Suprapubic skin (tissue), 4 donors: ENCODE data around the gene VKORC1. TPM values are rescaled to one million over a fixed set of nuclear protein-coding genes. Genes with fewer than 3 reads are reported as not detected.
"Not testable (repeated sequence)": the region's sequence is repeated elsewhere in the genome, so short reads cannot be mapped to it uniquely, and the experiment has no call there.

Experiments
- DNase-seq, 2 donors: peaks; one replicate each; pipeline ENCODE4 v3.0.0-alpha.2; 2019; ENCODE audit warnings: low spot score in 2 of 2
- H3K27ac ChIP-seq: fragments of 200-600 bp; sonication (generic); one replicate; pipeline ENCODE4 v1.5.1; 2019
- H3K27me3 ChIP-seq: fragments of 200-600 bp; sonication (generic); one replicate; pipeline ENCODE4 v1.5.1; 2019
- H3K36me3 ChIP-seq: fragments of 200-600 bp; sonication (generic); one replicate; pipeline ENCODE4 v1.5.1; 2019
- H3K4me1 ChIP-seq: fragments of 200-600 bp; sonication (generic); one replicate; pipeline ENCODE4 v1.5.1; 2019
- H3K4me3 ChIP-seq: fragments of 200-600 bp; sonication (generic); one replicate; pipeline ENCODE4 v1.5.1; 2019; ENCODE audit warnings: mild to moderate bottlenecking
- H3K9me3 ChIP-seq: fragments of 200-600 bp; sonication (generic); one replicate; pipeline ENCODE4 v1.5.1; 2019
- EP300 ChIP-seq: sonication (generic); formaldehyde crosslinking; IDR thresholded peaks from one replicate; pipeline ENCODE4 v1.6.1; 2017; ENCODE audit warnings: antibody characterized with exemption
- POLR2A ChIP-seq, 2 donors: fragments of 450-650 bp; IDR thresholded peaks; one replicate each; pipeline ENCODE4 v1.6.1; 2017; ENCODE audit warnings: antibody characterized with exemption in 2 of 2, mild to moderate bottlenecking in 2 of 2, moderate library complexity in 2 of 2
- POLR2AphosphoS5 ChIP-seq, 3 donors: sonication (generic); formaldehyde crosslinking; IDR thresholded peaks; one replicate each; pipeline ENCODE4 v1.6.1; 2017; ENCODE audit warnings: antibody characterized with exemption in 3 of 3
- WGBS: methylation state at CpG from one replicate; pipeline ENCODE4 v1.1.5; 2018; 5-methylcytosine and 5-hydroxymethylcytosine counted together
- total RNA-seq, 4 donors: library from RNA; depleted of rRNA; stranded (reverse); fragments of >200 nt; gene quantifications; one replicate each; pipeline ENCODE4 v1.1.0, GENCODE V29; 2016
- TF ChIP-seq, protein P1 (sequence below), 2 donors: fragments of 200-600 bp in 1 of 2; fragments of 450-650 bp in 1 of 2; sonication (generic) in 1 of 2; IDR thresholded peaks; one replicate each; pipeline ENCODE4 v1.5.1; 2016 to 2019; ENCODE audit warnings: antibody characterized with exemption in 2 of 2, mild to moderate bottlenecking in 1 of 2, moderate library complexity in 1 of 2

VKORC1 gene
- total RNA-seq, 4 donors from 2014 or later: 53.8 to 79.3 (median 68.0) TPM

GRCh38 chr16:31138621-31139578 is 44.3 kb upstream of the VKORC1 start:
- TF ChIP-seq POLR2AphosphoS5 (IDR thresholded peaks at IDR 0.05): no peak
- peak overlapping the region; percentile 61 for H3K27ac ChIP-seq
- WGBS: 45% methylated on average over 20 of the region's 27 CpGs
- H3K4me3 ChIP-seq: no peak overlapping the region
- DNase-seq: no peak
- peaks cover 60% of the 10 kb centered on the region for H3K4me1 ChIP-seq
- no peaks in the 10 kb centered on the region for H3K9me3 ChIP-seq
- H3K36me3 ChIP-seq: no peaks in the 10 kb centered on the region
- H3K27me3 ChIP-seq: no peaks in the 10 kb centered on the region

DNA sequence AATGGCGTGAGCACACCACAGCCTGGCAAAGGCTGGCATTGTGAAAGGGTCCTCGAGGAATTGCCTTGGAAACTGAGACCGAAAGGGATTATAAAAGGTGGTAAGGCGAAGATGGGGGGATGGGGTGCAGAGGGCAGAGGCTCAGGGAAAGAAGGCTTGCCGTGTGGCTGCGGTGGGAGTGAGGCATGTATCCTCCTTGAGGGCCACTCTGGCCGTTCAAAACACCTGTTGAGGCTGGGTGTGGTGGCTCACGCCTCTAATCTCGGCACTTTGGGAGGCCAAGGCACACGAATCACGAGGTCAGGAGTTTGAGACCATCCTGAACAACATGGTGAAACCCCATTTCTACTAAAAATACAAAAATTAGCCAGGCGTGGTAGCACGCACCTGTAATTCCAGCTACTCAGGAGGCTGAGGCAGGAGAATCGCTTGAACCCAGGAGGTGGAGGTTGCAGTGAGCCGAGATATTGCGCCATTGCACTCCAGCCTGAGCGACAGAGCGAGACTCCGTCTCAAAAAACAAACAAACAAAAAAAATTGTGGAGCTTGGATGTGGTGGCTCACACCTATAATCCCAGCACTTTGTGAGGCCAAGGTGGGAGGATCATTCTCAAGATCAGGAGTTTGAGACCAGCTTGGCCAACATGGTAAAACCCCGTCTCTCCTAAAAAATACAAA is 42.4 kb upstream of the VKORC1 start:
- H3K9me3 ChIP-seq, H3K27ac ChIP-seq, DNase-seq, H3K4me3 ChIP-seq, H3K27me3 ChIP-seq, H3K36me3 ChIP-seq: not testable (repeated sequence)
- 92% methylated on average over 20 of the region's 20 CpGs for WGBS
- peaks cover 69% of the 10 kb centered on the region for H3K4me1 ChIP-seq

DNA sequence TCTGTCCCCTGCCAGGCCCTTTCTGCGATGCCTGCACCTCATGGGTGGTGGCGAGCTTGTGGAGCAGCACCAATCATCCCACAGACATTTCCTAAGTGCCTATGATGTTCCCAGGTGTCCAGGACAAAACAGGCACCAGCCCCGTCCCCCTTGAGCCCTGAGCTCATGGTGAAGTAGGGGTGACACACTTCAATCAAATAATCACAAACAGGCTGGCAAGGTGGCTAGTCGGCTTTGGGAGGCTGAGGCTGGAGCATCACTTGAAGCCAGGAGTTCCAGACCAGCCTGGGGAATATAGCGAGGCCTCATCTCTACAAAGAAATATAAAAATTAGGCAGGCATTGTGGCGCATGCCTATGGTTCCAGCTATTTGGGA is 41.7 kb upstream of the VKORC1 start:
- Histone ChIP-seq H3K27me3 (no peaks in the 10 kb centered on the region), H3K9me3 (no peaks in the 10 kb centered on the region), H3K27ac (no peak overlapping the region), H3K4me1 (peaks cover 69% of the 10 kb centered on the region), H3K4me3 (no peak overlapping the region), H3K36me3 (peaks cover 11% of the 10 kb centered on the region)
- TF ChIP-seq, protein P1, sequence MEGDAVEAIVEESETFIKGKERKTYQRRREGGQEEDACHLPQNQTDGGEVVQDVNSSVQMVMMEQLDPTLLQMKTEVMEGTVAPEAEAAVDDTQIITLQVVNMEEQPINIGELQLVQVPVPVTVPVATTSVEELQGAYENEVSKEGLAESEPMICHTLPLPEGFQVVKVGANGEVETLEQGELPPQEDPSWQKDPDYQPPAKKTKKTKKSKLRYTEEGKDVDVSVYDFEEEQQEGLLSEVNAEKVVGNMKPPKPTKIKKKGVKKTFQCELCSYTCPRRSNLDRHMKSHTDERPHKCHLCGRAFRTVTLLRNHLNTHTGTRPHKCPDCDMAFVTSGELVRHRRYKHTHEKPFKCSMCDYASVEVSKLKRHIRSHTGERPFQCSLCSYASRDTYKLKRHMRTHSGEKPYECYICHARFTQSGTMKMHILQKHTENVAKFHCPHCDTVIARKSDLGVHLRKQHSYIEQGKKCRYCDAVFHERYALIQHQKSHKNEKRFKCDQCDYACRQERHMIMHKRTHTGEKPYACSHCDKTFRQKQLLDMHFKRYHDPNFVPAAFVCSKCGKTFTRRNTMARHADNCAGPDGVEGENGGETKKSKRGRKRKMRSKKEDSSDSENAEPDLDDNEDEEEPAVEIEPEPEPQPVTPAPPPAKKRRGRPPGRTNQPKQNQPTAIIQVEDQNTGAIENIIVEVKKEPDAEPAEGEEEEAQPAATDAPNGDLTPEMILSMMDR (IDR thresholded peaks at IDR 0.05): no peak
- no peak for TF ChIP-seq POLR2A (IDR thresholded peaks at IDR 0.05)
- TF ChIP-seq EP300: no peak
- TF ChIP-seq POLR2AphosphoS5 (IDR thresholded peaks at IDR 0.05): no peak
- no peak for DNase-seq
- WGBS: 73% methylated on average over 6 of the region's 6 CpGs

DNA sequence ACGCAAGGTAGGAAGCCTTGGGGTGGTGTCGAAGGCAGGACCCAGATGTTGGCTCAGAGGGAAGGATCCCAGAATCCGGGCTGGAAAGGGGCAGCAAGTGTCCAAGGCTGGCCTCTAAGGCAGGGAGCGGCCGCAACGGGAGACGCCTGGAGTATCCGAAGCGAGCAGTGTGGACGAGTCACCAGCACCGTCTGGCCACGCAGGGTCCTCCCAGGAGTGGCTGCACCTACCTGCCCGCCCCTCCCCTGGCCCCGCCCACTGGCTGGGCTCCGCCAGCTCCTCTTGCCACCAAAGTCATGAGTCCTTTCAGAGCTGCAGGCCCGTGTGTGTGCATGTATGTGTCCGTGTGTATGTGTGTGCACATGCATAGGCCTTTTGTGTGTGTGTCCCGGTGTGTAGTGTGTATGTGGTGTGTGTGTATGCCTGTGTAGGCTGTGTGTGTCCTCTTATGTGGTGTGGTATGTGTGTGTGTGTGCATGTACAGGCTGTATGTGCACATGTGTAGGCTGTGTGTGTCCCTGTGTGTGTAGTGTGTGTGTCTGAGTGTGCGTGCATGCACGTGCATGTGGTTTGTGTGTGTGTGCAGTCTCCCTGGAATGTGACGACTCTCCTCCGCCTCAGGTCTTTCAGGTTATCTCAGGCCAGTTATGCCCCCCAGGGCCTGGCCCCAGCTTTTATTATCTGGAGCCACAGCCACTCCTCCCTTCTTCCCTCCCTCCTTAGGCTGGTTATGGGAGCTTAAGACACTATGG is 41.1 kb upstream of the VKORC1 start, which contains the start of gene PRSS8:
TSS of gene PRSS8 (minus strand) at position 193 of the 752 bp plus-strand sequence. CDS start 229 bp downstream, outside the sequence.
- H3K27ac ChIP-seq: peak within 1 kb of the TSS; percentile 82
- no peak for DNase-seq
- H3K4me3 ChIP-seq: peak within 1 kb of the TSS; percentile 52
- H3K4me1 ChIP-seq: peaks cover 69% of the 10 kb centered on the region
- H3K27me3 ChIP-seq: no peaks in the 10 kb centered on the region
- TF ChIP-seq POLR2A (IDR thresholded peaks at IDR 0.05) (no peak), EP300 (no peak), POLR2AphosphoS5 (IDR thresholded peaks at IDR 0.05) (no peak)
- TF ChIP-seq, protein P1 (IDR thresholded peaks at IDR 0.05): no peak
- H3K36me3 ChIP-seq: peaks cover 16% of the 10 kb centered on the region
- WGBS: 39% methylated on average over 9 of the region's 22 CpGs
- H3K9me3 ChIP-seq: no peaks in the 10 kb centered on the region

GRCh38 chr16:31134625-31135534 is 40.3 kb upstream of the VKORC1 start:
- DNase-seq: no peak
- H3K36me3 ChIP-seq: peaks cover 24% of the 10 kb centered on the region
- 23% methylated on average over 17 of the region's 18 CpGs for WGBS
- H3K4me3 ChIP-seq: peak overlapping the region; percentile 52
- peaks cover 72% of the 10 kb centered on the region for H3K4me1 ChIP-seq
- TF ChIP-seq, protein P1 (IDR thresholded peaks at IDR 0.05): peak in 1 of 2 donors; percentile 12
- no peak for TF ChIP-seq POLR2AphosphoS5 (IDR thresholded peaks at IDR 0.05)
- H3K27me3 ChIP-seq: no peaks in the 10 kb centered on the region
- no peaks in the 10 kb centered on the region for H3K9me3 ChIP-seq
- peak overlapping the region; percentile 82 for H3K27ac ChIP-seq
